Stimulated activated effector memory CD8-positive, alpha-beta T cell treated with anti-CD3 and anti-CD28 coated beads, Interleukin-12 subunit alpha, Interleukin-12 subunit beta, amount 100 ng/mL, for 72 hours (primary cell): ENCODE data around the gene FAM111B.

Source experiments
- ATAC-seq: fragments of 150-1000 bp; cut with Tn5 transposase; 2 replicates; pipeline ENCODE4 v1.10.0; 2021
- DNase-seq, 2 donors: peaks; one replicate each; pipeline ENCODE4 v3.0.0; 2021 to 2022; ENCODE audit warnings: low spot score in 2 of 2
- H3K27ac Mint-ChIP-seq: one replicate; pipeline ENCODE4 v1.8.0; 2022; ENCODE audit warnings: mild to moderate bottlenecking, mixed read lengths
- H3K36me3 Mint-ChIP-seq: one replicate; pipeline ENCODE4 v1.8.0; 2022; ENCODE audit warnings: mild to moderate bottlenecking, mixed read lengths
- H3K4me1 Mint-ChIP-seq: one replicate; pipeline ENCODE4 v1.8.0; 2022; ENCODE audit warnings: mixed read lengths
- H3K4me3 Mint-ChIP-seq: one replicate; pipeline ENCODE4 v1.8.0; 2022; ENCODE audit warnings: mild to moderate bottlenecking, mixed read lengths
- H3K9me3 Mint-ChIP-seq: one replicate; pipeline ENCODE4 v1.8.0; 2022; ENCODE audit warnings: mixed read lengths

FAM111B gene

DNA sequence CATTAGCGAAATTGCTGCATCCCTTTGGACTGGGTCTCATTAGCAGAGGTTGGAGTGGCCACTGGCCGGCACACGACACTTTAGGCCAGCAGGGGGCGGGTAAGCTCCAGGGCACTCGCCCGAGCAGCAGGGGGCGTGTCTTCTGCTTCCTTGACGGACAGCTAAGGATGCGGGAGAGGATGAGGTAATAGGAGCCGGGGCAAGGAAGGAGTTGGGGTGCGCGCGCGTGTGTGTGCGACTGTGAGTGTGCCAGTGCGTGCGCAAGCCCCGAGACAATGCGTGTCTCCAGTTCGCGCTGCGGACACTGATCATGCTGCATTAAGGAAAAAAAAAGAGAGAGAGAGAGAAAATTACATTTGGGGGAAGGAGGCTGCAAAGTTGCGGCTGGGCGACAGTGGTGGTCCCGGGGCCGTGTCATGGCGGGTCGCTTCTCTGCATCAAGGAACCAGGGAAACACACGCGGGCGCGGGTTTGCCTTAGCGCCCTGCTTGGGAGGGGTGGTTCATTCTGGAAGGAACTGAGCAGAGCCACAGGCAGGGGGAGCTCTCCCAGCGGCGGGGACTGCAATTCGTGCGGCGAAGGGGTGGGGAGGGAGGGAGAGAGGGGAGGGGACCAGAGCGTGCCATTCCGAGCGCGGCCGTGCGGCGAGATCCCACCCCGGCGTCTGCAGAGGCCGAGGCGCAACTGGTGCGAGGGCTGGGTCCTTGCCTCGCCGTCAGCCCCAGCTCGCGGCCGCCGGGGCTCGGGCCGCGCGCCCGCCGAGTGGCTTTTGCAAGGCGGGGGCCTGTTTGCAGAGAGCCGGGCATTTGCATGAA lies 64.7 kb downstream of the FAM111B start, which contains the start of gene DTX4:
DTX4 (plus strand) TSS at position 625 of the 815 bp plus-strand sequence. CDS start 464 bp downstream, outside the sequence.
- H3K9me3 Mint-ChIP-seq: no peaks in the 10 kb centered on the region
- H3K36me3 Mint-ChIP-seq: no peaks in the 10 kb centered on the region
- ATAC-seq (peak; percentile 88), DNase-seq (peak; percentile 79 to 93)
- peak within 1 kb of the TSS; percentile 80 for H3K4me3 Mint-ChIP-seq
- peaks cover 16% of the 10 kb centered on the region for H3K4me1 Mint-ChIP-seq
- H3K27ac Mint-ChIP-seq: no peak within 1 kb of the TSS

DNA sequence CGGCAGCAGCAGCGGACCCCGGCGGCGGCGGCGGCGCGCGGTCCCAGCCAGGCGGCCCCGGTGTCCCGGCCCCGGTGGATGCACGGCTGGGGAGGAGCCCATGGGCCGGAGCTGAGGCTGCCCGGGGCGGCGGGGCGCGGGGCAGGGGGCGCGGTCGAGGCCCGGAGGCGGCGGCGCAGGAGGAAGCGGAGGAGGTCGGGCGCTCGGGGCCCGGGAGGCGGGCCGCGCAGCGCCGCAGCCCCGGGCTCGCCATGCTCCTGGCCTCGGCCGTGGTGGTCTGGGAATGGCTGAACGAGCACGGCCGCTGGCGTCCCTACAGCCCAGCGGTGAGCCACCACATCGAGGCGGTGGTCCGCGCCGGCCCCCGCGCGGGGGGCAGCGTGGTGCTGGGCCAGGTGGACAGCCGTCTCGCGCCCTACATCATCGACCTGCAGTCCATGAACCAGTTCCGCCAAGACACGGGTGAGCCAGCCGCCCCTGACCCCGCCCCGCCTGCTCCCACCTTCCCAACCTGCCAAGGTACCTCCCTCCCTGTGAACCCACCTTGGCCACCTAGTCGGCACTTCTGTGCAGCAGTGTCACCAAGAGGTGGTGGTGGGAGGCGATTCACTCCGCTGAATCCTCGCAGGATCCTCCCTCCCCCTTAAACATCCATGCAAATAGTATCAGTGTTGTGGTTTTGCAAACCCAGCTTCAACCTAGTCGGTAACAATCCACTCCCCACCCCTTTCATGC lies 65.5 kb downstream of the FAM111B start:
- peak overlapping the region; percentile 80 for H3K4me3 Mint-ChIP-seq
- no peaks in the 10 kb centered on the region for H3K36me3 Mint-ChIP-seq
- H3K9me3 Mint-ChIP-seq: no peaks in the 10 kb centered on the region
- no peak overlapping the region for H3K27ac Mint-ChIP-seq
- ATAC-seq (peak; percentile 34), DNase-seq (no peak)
- H3K4me1 Mint-ChIP-seq: peaks cover 16% of the 10 kb centered on the region

DNA sequence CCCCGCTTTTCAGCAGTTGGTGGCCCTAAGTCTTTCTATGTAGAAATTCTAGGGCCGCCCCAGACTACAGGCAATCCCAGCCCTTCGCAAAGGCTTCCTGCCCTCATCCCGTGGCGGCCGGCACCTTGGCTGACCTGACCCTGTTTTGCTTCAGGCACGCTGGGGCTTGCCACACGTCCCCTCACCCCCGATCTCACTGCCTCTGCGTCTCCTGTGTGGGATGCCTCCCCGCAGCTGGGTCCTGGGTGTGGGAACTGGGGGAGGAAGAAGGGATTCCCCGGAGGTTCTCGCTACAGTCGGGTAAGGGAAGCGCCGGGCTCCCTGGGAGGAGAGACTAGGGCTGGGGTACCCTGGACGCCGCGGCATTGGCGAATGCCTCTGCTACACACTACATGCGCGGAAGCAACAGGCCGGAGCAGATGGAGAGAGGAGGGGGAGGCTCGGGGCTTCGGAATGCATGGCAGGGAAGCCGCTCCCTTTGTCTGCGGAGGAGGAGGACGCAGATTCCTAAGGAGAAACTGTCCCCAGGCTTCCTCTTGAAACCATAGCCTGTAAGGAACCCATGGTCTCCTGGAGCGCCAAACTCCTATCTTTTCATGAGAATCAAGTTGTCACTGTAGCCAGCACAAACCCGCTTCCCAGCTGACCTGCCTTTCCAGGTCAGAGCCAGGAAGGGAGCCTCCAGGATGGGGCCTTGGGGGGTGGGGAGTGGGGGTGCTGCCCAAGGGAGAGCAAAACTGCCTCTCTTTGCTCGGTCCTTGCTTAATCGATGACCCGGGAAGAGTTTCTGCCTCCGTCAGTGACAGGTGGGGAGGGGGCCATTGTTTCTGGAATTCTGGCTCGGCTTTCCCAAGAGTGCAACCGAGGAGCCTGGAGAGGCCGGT lies 66.3 kb downstream of the FAM111B start:
- H3K4me3 Mint-ChIP-seq: peak overlapping the region; percentile 80
- H3K36me3 Mint-ChIP-seq: no peaks in the 10 kb centered on the region
- peaks cover 16% of the 10 kb centered on the region for H3K4me1 Mint-ChIP-seq
- H3K27ac Mint-ChIP-seq: no peak overlapping the region
- ATAC-seq: no peak
- no peaks in the 10 kb centered on the region for H3K9me3 Mint-ChIP-seq
- DNase-seq: no peak

GRCh38 chr11:59173964-59174663 lies 67.1 kb downstream of the FAM111B start:
- Mint-ChIP-seq H3K9me3 (no peaks in the 10 kb centered on the region), H3K27ac (no peak overlapping the region), H3K4me1 (peaks cover 16% of the 10 kb centered on the region), H3K36me3 (peaks cover 5% of the 10 kb centered on the region), H3K4me3 (no peak overlapping the region)
- no peak for DNase-seq
- ATAC-seq: no peak

DNA sequence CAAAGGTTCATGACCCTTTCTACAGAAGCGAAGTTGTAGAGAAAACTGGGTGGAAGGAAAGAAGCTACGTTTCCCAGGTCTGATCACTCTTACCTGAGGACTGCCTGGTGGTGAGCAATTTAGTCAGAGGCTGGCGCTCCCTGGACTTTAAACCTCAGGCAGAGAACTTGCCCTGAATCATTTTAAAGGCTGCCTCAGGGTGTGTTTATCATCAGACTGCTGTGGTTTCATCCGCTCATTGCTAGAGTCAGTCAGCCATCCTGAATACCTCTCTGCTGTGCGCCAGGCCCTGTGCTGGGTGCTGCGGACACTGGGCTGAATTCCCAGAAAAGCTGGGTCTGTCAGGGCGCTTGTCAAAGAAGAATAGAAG lies 67.6 kb downstream of the FAM111B start:
- ATAC-seq (peak; percentile 52), DNase-seq (no peak)
- H3K36me3 Mint-ChIP-seq: peaks cover 5% of the 10 kb centered on the region
- H3K4me3 Mint-ChIP-seq: no peak overlapping the region
- H3K4me1 Mint-ChIP-seq: peaks cover 16% of the 10 kb centered on the region
- no peaks in the 10 kb centered on the region for H3K9me3 Mint-ChIP-seq
- no peak overlapping the region for H3K27ac Mint-ChIP-seq

GRCh38 chr11:59175091-59175501 lies 68.1 kb downstream of the FAM111B start:
- ATAC-seq: no peak
- DNase-seq: no peak
- no peak overlapping the region for H3K4me3 Mint-ChIP-seq
- no peaks in the 10 kb centered on the region for H3K9me3 Mint-ChIP-seq
- no peak overlapping the region for H3K27ac Mint-ChIP-seq
- peaks cover 5% of the 10 kb centered on the region for H3K36me3 Mint-ChIP-seq
- peaks cover 16% of the 10 kb centered on the region for H3K4me1 Mint-ChIP-seq

GRCh38 chr11:59176330-59176729 lies 69.3 kb downstream of the FAM111B start:
- Mint-ChIP-seq H3K9me3 (no peaks in the 10 kb centered on the region), H3K36me3 (peaks cover 5% of the 10 kb centered on the region), H3K27ac (no peak overlapping the region), H3K4me3 (no peak overlapping the region), H3K4me1 (peaks cover 16% of the 10 kb centered on the region)
- DNase-seq (no peak), ATAC-seq (no peak)
